ENCODE data around the gene CCBE1.

CCBE1 gene

GRCh38 chr18:59564561-59564960 is 132.7 kb downstream of the CCBE1 start:
- no peak overlapping the region for H3K27ac ChIP-seq

GRCh38 chr18:59563176-59563785 is 133.9 kb downstream of the CCBE1 start:
- TF ChIP-seq ZFX (IDR thresholded peaks at IDR 0.05; ENCODE audit: borderline replicate concordance) (no peak), CTCF (IDR thresholded peaks at IDR 0.05) (no peak)
- H3K27ac ChIP-seq: no peak overlapping the region

More at GRCh38 chr18:59564561-59564960, 132.7 kb downstream of the CCBE1 start:
- TF ChIP-seq ZFX (IDR thresholded peaks at IDR 0.05; ENCODE audit: borderline replicate concordance): no peak
- TF ChIP-seq CTCF (IDR thresholded peaks at IDR 0.05): no peak

- TF ChIP-seq ZFX (IDR thresholded peaks at IDR 0.05; ENCODE audit: borderline replicate concordance) (no peak), CTCF (IDR thresholded peaks at IDR 0.05) (no peak)
- H3K27ac ChIP-seq: no peak overlapping the region
These were observed 134.5 kb downstream of the CCBE1 start for GRCh38 chr18:59562751-59563150.

GRCh38 chr18:59561612-59562011 is 135.6 kb downstream of the CCBE1 start:
- no peak for TF ChIP-seq CTCF (IDR thresholded peaks at IDR 0.05)
- no peak for TF ChIP-seq ZFX (IDR thresholded peaks at IDR 0.05; ENCODE audit: borderline replicate concordance)
- no peak overlapping the region for H3K27ac ChIP-seq

- TF ChIP-seq CTCF (IDR thresholded peaks at IDR 0.05): no peak
- no peak for TF ChIP-seq ZFX (IDR thresholded peaks at IDR 0.05; ENCODE audit: borderline replicate concordance)
- no peak overlapping the region for H3K27ac ChIP-seq
These were observed 136.7 kb downstream of the CCBE1 start for GRCh38 chr18:59560556-59560955.

GRCh38 chr18:59559528-59559927 is 137.7 kb downstream of the CCBE1 start:
- no peak for TF ChIP-seq ZFX (IDR thresholded peaks at IDR 0.05; ENCODE audit: borderline replicate concordance)
- no peak for TF ChIP-seq CTCF (IDR thresholded peaks at IDR 0.05)
- no peak overlapping the region for H3K27ac ChIP-seq

- TF ChIP-seq CTCF (IDR thresholded peaks at IDR 0.05) (no peak), ZFX (IDR thresholded peaks at IDR 0.05; ENCODE audit: borderline replicate concordance) (no peak)
- H3K27ac ChIP-seq: no peak overlapping the region
These were observed 141.1 kb downstream of the CCBE1 start for GRCh38 chr18:59555995-59556659.
